HepG2 (cell line): Measurements from ENCODE around the gene SNRPF. TPM values are rescaled to one million over a fixed set of nuclear protein-coding genes. Genes with fewer than 3 reads are reported as not detected.

Experiments
- BHLHE40 ChIP-seq: IDR thresholded peaks from 2 replicates; pipeline ENCODE4 v1.6.1; 2011; ENCODE audit warnings: low read length, improper control_type of control experiment
- CBFB ChIP-seq: sonication (generic); formaldehyde crosslinking; IDR thresholded peaks from 2 replicates; pipeline ENCODE4 v1.4.0; 2020; ENCODE audit warnings: missing genetic modification reagents
- JUNB ChIP-seq: sonication (generic); formaldehyde crosslinking; IDR thresholded peaks from 2 replicates; pipeline ENCODE4 v1.8.0; 2022; ENCODE audit warnings: missing genetic modification reagents, mild to moderate bottlenecking, borderline replicate concordance
- MAFF ChIP-seq: IDR thresholded peaks from 2 replicates; pipeline ENCODE4 v1.6.1; 2011; ENCODE audit warnings: low read depth, low read length, improper control_type of control experiment
- NFIB ChIP-seq: sonication (generic); formaldehyde crosslinking; IDR thresholded peaks from 2 replicates; pipeline ENCODE4 v1.9.0; 2021; ENCODE audit warnings: missing genetic modification reagents, mild to moderate bottlenecking, borderline replicate concordance
- RAD51 ChIP-seq: fragments of 450-650 bp; IDR thresholded peaks from 2 replicates; pipeline ENCODE4 v1.6.1; 2016; ENCODE audit warnings: borderline replicate concordance
- ZNF510 ChIP-seq: sonication (generic); formaldehyde crosslinking; IDR thresholded peaks from 2 replicates; pipeline ENCODE4 v1.4.0; 2020; ENCODE audit warnings: low read depth, mild to moderate bottlenecking, missing genetic modification reagents
- ZNF543 ChIP-seq: sonication (generic); formaldehyde crosslinking; IDR thresholded peaks from 2 replicates; pipeline ENCODE4 v1.4.0; 2020; ENCODE audit warnings: mild to moderate bottlenecking, missing genetic modification reagents
- polyA plus RNA-seq, 8 experiments: library from polyadenylated mRNA; depleted of rRNA in 3 of 8; stranded (reverse) in 7 of 8; unstranded in 1 of 8; fragments of >200 nt; fragmentation: Illumina TruSeq in 4 of 8; extraction: Trizol in 4 of 8; gene quantifications; 2 replicates each; pipeline versions ENCODE4 v1.2.1 to v1.2.3, GENCODE V29; 2011 to 2016; ENCODE audit warnings: low read depth in 4 of 8, missing spikeins in 1 of 8, mixed read lengths in 1 of 8; ENCODE audit not compliant: insufficient read depth in 1 of 8
- total RNA-seq, 5 experiments: library from RNA; depleted of rRNA; stranded (reverse); fragments of >200 nt; fragmentation: Illumina TruSeq; extraction: Trizol; gene quantifications; 2 replicates each; pipeline ENCODE4 v1.2.3, GENCODE V29; 2016; ENCODE audit warnings: low read depth in 1 of 5
- TF ChIP-seq, protein P1 (sequence below): sonication (generic); formaldehyde crosslinking; IDR thresholded peaks from 2 replicates; pipeline ENCODE4 v1.4.0; 2020; ENCODE audit warnings: missing genetic modification reagents
- TF ChIP-seq, protein P2 (sequence below): sonication (generic); formaldehyde crosslinking; IDR thresholded peaks from 2 replicates; pipeline ENCODE4 v1.8.1; 2023; ENCODE audit warnings: mild to moderate bottlenecking, missing genetic modification reagents, borderline replicate concordance
- TF ChIP-seq, protein P3 (sequence below): sonication (generic); formaldehyde crosslinking; IDR thresholded peaks from 2 replicates; pipeline ENCODE4 v1.9.0; 2021; ENCODE audit warnings: mild to moderate bottlenecking, missing genetic modification reagents

Gene SNRPF
- total and polyA plus RNA-seq, 2 of the 13 experiments (the other 11 are each of a cell fraction or from before 2014, with no cell fraction given) = 31.7 to 77.2 TPM

DNA sequence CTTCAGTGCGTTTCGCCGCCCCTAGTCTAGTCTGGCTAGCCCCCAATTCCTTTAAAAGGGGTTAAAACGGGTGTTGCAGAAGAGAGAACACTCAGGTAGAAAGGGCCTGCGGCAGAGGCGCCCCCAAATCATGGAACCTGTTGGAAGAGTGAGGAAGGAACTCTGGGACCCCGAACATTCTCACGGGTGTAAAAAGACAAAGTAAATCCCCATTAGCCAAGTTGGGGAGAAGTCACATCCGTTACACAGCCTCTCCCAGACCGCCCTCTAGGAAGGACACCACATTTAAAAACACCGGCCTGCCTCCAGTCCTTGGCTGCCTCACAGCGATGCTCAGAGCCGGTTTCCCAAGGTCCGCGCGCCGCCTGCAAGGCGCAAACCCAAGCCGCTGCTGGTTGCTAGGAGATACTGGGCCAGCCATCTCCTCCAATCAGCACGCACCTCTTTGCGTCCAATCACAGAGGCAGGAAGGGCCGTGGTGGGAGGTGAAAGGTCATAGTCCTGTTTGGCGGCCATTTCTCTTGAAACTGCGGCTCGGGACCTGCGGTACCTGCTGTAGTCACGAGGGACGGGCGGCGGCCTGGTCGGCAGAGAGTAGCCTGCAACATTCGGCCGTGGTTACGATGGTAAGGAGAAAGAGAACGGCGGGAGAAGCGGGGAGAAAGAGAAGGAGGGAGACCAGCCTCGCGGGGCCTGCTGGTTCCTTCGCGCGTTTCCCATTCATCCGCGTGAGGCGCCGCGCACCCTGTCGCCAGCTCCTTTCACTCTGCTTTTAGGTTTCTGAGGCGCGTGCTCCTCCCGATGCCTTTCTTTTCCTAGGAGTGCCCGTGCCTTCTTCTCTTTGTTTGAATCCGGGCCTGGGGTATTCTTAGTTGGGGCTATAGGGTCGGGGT, at the start of gene SNRPF (continued):
- TF ChIP-seq ZNF543 (CRISPR knock-in tag) (peak; percentile 72; the same call in 1 of the 2 replicates), ZNF510 (CRISPR knock-in tag) (peak; percentile 64; the same call in 1 of the 2 replicates), CBFB (CRISPR knock-in tag) (peak; percentile 22; the same call in 1 of the 2 replicates), BHLHE40 (0 out of 2 replicates have a peak, but pooled peaks have one; percentile 7), RAD51 (no peak), NFIB (no peak), MAFF (no peak), JUNB (no peak)
- TF ChIP-seq, protein P1, sequence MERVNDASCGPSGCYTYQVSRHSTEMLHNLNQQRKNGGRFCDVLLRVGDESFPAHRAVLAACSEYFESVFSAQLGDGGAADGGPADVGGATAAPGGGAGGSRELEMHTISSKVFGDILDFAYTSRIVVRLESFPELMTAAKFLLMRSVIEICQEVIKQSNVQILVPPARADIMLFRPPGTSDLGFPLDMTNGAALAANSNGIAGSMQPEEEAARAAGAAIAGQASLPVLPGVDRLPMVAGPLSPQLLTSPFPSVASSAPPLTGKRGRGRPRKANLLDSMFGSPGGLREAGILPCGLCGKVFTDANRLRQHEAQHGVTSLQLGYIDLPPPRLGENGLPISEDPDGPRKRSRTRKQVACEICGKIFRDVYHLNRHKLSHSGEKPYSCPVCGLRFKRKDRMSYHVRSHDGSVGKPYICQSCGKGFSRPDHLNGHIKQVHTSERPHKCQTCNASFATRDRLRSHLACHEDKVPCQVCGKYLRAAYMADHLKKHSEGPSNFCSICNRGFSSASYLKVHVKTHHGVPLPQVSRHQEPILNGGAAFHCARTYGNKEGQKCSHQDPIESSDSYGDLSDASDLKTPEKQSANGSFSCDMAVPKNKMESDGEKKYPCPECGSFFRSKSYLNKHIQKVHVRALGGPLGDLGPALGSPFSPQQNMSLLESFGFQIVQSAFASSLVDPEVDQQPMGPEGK (CRISPR knock-in tag) = no peak; the same call in 1 of the 2 replicates
- TF ChIP-seq, protein P2, sequence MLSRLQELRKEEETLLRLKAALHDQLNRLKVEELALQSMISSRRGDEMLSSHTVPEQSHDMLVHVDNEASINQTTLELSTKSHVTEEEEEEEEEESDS (CRISPR knock-in tag) = peak; percentile 40; the same call in 1 of the 2 replicates
- TF ChIP-seq, protein P3, sequence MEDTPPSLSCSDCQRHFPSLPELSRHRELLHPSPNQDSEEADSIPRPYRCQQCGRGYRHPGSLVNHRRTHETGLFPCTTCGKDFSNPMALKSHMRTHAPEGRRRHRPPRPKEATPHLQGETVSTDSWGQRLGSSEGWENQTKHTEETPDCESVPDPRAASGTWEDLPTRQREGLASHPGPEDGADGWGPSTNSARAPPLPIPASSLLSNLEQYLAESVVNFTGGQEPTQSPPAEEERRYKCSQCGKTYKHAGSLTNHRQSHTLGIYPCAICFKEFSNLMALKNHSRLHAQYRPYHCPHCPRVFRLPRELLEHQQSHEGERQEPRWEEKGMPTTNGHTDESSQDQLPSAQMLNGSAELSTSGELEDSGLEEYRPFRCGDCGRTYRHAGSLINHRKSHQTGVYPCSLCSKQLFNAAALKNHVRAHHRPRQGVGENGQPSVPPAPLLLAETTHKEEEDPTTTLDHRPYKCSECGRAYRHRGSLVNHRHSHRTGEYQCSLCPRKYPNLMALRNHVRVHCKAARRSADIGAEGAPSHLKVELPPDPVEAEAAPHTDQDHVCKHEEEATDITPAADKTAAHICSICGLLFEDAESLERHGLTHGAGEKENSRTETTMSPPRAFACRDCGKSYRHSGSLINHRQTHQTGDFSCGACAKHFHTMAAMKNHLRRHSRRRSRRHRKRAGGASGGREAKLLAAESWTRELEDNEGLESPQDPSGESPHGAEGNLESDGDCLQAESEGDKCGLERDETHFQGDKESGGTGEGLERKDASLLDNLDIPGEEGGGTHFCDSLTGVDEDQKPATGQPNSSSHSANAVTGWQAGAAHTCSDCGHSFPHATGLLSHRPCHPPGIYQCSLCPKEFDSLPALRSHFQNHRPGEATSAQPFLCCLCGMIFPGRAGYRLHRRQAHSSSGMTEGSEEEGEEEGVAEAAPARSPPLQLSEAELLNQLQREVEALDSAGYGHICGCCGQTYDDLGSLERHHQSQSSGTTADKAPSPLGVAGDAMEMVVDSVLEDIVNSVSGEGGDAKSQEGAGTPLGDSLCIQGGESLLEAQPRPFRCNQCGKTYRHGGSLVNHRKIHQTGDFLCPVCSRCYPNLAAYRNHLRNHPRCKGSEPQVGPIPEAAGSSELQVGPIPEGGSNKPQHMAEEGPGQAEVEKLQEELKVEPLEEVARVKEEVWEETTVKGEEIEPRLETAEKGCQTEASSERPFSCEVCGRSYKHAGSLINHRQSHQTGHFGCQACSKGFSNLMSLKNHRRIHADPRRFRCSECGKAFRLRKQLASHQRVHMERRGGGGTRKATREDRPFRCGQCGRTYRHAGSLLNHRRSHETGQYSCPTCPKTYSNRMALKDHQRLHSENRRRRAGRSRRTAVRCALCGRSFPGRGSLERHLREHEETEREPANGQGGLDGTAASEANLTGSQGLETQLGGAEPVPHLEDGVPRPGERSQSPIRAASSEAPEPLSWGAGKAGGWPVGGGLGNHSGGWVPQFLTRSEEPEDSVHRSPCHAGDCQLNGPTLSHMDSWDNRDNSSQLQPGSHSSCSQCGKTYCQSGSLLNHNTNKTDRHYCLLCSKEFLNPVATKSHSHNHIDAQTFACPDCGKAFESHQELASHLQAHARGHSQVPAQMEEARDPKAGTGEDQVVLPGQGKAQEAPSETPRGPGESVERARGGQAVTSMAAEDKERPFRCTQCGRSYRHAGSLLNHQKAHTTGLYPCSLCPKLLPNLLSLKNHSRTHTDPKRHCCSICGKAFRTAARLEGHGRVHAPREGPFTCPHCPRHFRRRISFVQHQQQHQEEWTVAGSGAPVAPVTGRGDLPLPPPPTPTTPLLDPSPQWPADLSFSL (CRISPR knock-in tag) = no peak
